Nephron progenitor cell (in vitro differentiated cells): ENCODE data around the gene PLEKHA4.

Experiments used
- DNase-seq: peaks from one replicate; pipeline ENCODE4 v3.0.0; 2021
- H3K27ac Mint-ChIP-seq: 2 replicates; pipeline ENCODE4 v1.8.0; 2021; ENCODE audit warnings: mild to moderate bottlenecking, moderate library complexity, mixed read lengths
- H3K27me3 Mint-ChIP-seq: 2 replicates; pipeline ENCODE4 v1.8.0; 2021; ENCODE audit warnings: mild to moderate bottlenecking, low read depth, mixed read lengths; ENCODE audit not compliant: poor library complexity
- H3K36me3 Mint-ChIP-seq: 2 replicates; pipeline ENCODE4 v1.8.0; 2021; ENCODE audit warnings: low read depth, mixed read lengths
- H3K4me1 Mint-ChIP-seq: 2 replicates; pipeline ENCODE4 v1.8.0; 2021; ENCODE audit warnings: mixed read lengths
- H3K4me3 Mint-ChIP-seq: 2 replicates; pipeline ENCODE4 v1.8.0; 2021; ENCODE audit warnings: mild to moderate bottlenecking, moderate library complexity, mixed read lengths
- H3K9me3 Mint-ChIP-seq: 2 replicates; pipeline ENCODE4 v1.8.0; 2021; ENCODE audit warnings: mild to moderate bottlenecking, moderate library complexity, mixed read lengths
- TF ChIP-seq, protein P1 (sequence below): fragments of 200-600 bp; sonication (generic); IDR thresholded peaks from 2 replicates; pipeline ENCODE4 v1.5.0; 2021; ENCODE audit warnings: antibody characterized with exemption

PLEKHA4 gene

DNA sequence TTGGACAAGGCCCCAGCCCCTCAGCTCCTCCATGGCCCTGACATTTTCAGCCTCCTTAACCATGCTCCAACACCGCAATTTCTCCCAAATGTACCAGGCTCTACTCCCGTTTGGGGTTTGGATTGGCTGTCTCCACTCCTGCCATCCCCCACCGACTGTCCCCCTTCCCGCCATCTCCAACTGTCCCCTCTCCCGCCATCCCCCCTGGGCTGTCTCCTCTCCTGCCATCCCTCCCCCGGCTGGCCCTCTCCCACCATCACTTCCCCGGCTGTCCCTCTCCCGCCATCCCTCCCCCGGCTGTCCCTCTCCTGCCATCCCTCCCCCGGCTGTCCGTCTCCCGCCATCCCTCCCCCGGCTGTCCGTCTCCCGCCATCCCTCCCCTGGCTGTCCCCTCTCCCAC is 63.0 kb downstream of the PLEKHA4 start:
- H3K4me3 Mint-ChIP-seq, result no peak overlapping the region
- H3K27ac Mint-ChIP-seq, result no peak overlapping the region
- TF ChIP-seq, protein P1, sequence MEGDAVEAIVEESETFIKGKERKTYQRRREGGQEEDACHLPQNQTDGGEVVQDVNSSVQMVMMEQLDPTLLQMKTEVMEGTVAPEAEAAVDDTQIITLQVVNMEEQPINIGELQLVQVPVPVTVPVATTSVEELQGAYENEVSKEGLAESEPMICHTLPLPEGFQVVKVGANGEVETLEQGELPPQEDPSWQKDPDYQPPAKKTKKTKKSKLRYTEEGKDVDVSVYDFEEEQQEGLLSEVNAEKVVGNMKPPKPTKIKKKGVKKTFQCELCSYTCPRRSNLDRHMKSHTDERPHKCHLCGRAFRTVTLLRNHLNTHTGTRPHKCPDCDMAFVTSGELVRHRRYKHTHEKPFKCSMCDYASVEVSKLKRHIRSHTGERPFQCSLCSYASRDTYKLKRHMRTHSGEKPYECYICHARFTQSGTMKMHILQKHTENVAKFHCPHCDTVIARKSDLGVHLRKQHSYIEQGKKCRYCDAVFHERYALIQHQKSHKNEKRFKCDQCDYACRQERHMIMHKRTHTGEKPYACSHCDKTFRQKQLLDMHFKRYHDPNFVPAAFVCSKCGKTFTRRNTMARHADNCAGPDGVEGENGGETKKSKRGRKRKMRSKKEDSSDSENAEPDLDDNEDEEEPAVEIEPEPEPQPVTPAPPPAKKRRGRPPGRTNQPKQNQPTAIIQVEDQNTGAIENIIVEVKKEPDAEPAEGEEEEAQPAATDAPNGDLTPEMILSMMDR, result no peak
- no peak for DNase-seq
- peaks cover 4% of the 10 kb centered on the region for H3K36me3 Mint-ChIP-seq
- H3K27me3 Mint-ChIP-seq, result no peaks in the 10 kb centered on the region
- peaks cover 54% of the 10 kb centered on the region for H3K4me1 Mint-ChIP-seq
- H3K9me3 Mint-ChIP-seq, result no peaks in the 10 kb centered on the region

DNA sequence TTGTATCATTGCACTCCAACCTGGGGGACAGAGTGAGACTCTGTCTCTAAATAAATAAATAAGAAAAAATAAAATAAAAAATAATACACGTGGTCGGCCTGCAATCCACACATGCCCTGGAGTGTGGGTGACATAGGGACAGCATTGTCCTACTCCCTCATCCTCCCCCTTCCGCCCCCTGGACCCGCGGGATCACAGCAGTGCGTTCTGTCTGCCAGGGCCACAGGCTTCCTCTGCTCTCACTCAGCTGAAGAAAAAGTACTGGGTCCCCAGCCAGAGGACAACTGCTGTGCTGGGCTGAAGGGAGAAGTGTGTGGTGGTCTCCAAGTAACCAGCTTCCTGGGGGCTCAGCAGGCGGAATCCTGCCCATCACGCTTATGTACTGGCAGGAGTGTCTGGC is 63.9 kb downstream of the PLEKHA4 start:
- Mint-ChIP-seq H3K27ac (peak overlapping the region; percentile 39), H3K9me3 (no peaks in the 10 kb centered on the region), H3K36me3 (peaks cover 9% of the 10 kb centered on the region), H3K27me3 (no peaks in the 10 kb centered on the region), H3K4me1 (peaks cover 50% of the 10 kb centered on the region), H3K4me3 (no peak overlapping the region)
- TF ChIP-seq, protein P1, result no peak
- no peak for DNase-seq

GRCh38 chr19:48802623-48803022 is 65.8 kb downstream of the PLEKHA4 start:
- no peaks in the 10 kb centered on the region for H3K27me3 Mint-ChIP-seq
- H3K27ac Mint-ChIP-seq, result no peak overlapping the region
- no peaks in the 10 kb centered on the region for H3K9me3 Mint-ChIP-seq
- no peak for DNase-seq
- TF ChIP-seq, protein P1, result no peak
- H3K36me3 Mint-ChIP-seq, result peaks cover 13% of the 10 kb centered on the region
- peaks cover 47% of the 10 kb centered on the region for H3K4me1 Mint-ChIP-seq
- H3K4me3 Mint-ChIP-seq, result no peak overlapping the region

- Mint-ChIP-seq H3K27ac (peak overlapping the region; percentile 68), H3K27me3 (no peaks in the 10 kb centered on the region), H3K9me3 (no peaks in the 10 kb centered on the region), H3K4me3 (no peak overlapping the region), H3K4me1 (peaks cover 36% of the 10 kb centered on the region), H3K36me3 (peaks cover 11% of the 10 kb centered on the region)
- DNase-seq, result no peak
- TF ChIP-seq, protein P1, result no peak
These were observed 68.8 kb downstream of the PLEKHA4 start for GRCh38 chr19:48799358-48800300.

GRCh38 chr19:48798937-48799336 is 69.5 kb downstream of the PLEKHA4 start:
- Mint-ChIP-seq H3K9me3 (no peaks in the 10 kb centered on the region), H3K27ac (peak overlapping the region; percentile 68), H3K36me3 (peaks cover 9% of the 10 kb centered on the region), H3K4me3 (no peak overlapping the region), H3K4me1 (peaks cover 37% of the 10 kb centered on the region), H3K27me3 (no peaks in the 10 kb centered on the region)
- TF ChIP-seq, protein P1, result no peak
- no peak for DNase-seq

DNA sequence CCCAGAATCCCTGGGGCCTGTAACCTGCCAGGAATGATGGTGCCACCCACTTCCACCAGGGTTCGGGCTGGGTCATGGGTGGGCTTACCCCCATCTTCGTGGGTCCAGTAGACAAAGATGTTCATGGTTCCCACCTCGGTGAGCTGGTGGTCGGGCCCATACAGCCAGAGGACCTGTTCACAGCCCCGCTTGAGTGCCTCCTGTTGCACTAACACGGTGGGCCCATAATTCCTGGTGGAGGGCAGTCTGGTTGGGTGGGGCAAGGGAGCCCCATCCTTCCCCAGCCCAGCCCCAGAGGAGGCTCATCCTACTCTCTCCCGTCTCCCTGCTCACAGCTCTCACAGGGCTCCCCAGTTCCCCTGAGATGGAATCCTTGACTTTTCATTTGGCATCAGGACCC is 71.3 kb downstream of the PLEKHA4 start:
- Mint-ChIP-seq H3K36me3 (peaks cover 9% of the 10 kb centered on the region), H3K9me3 (no peaks in the 10 kb centered on the region), H3K27me3 (no peaks in the 10 kb centered on the region), H3K27ac (no peak overlapping the region), H3K4me1 (peaks cover 37% of the 10 kb centered on the region), H3K4me3 (no peak overlapping the region)
- DNase-seq, result no peak
- TF ChIP-seq, protein P1, result no peak
